ENCODE measurements around the gene ELOVL5. TPM values are rescaled to one million over a fixed set of nuclear protein-coding genes. Genes with fewer than 3 reads are reported as not detected.

Gene ELOVL5, protein sequence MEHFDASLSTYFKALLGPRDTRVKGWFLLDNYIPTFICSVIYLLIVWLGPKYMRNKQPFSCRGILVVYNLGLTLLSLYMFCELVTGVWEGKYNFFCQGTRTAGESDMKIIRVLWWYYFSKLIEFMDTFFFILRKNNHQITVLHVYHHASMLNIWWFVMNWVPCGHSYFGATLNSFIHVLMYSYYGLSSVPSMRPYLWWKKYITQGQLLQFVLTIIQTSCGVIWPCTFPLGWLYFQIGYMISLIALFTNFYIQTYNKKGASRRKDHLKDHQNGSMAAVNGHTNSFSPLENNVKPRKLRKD
- 71.0 and 76.1 TPM in 2 replicates for total RNA-seq

DNA sequence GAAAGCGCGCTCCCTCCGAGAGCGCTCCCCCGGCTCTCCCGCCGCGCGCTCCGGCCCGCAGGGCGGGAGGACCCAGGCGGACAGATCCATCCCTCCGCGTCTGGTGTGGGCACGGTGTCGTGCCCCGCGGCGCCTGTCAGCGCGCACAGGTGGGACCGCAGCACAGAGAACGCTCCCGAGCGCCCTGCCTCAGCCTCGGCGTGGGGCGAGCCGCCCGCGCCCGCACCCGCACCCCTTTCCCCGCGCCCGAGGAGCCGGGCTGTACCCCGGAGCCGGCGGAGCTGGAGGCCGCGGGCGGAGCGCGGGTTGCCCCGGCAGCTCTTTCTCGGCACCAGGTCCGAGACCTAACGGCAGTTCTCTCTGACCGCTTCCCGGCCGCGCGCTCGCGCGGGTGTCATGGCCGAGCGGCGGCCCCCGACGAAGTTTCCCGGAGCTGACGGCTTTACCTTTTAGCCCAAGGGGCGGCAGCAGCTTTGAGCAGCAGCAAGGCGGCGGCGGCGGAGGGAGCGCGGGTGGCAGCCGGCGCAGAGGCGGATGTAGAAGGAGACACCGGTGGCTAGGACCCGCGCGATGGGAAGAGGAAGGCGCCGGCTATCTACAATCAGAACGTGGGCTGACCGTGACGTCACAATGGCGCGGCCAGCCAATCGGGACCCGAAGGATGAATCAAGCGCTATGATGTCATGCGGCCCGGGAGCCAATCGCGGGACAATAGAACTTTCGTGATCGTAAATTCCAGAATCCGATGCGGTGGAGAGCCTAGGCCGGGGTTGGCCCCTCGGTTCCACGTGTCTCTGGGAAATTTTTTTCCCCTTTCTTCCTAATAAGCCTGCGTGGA lies at the start of gene ELOVL5:
ELOVL5 (minus strand) TSS at position 580 of the 838 bp plus-strand sequence. CDS start 53,251 bp downstream, outside the sequence.

Other genes with a start within 250 kb of the ELOVL5 start
- not detected in 2 replicates for gene GCM1, start 200.1 kb downstream of the ELOVL5 start, total RNA-seq
- 10.2 and 16.1 TPM in 2 replicates for gene GCLC, start 196.2 kb upstream of the ELOVL5 start, total RNA-seq

Data from regular cardiac myocyte (primary cell).